ACHN (cell line): ENCODE measurements around the gene ARNT2.

Experiments
- DNase-seq: peaks from one replicate; pipeline ENCODE4 v3.0.0-alpha.2; 2015
- in situ Hi-C: cut with HindIII; loops from 2 replicates; pipeline ENCODE4 v1.10.0; 2017; ENCODE audit warnings: low sequenced_read_pairs, low pct_ligation_motif_present, low pct_unique_long_range_greater_than_20kb

ARNT2 gene

DNA sequence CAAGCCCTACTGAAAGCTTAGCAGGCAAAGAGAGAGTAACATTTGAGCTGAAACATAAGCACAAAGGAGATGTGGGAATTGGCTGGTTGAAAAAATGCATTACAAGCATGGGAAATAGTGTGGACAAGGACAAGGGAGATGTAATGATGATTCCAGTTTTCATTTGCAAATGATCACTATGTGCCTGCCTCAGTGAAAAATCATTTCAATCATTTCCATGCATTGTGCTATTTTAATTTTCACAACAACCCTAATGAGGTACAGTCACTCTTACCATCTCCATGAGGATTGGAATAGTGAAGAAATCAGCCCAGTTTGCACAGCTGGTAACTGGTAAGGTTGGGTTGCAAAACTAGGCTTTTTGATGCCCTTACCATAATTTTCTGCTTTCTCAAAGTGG is 123.2 kb downstream of the ARNT2 start:
- no peak for DNase-seq
- in situ Hi-C loops, result no loop called here

DNA sequence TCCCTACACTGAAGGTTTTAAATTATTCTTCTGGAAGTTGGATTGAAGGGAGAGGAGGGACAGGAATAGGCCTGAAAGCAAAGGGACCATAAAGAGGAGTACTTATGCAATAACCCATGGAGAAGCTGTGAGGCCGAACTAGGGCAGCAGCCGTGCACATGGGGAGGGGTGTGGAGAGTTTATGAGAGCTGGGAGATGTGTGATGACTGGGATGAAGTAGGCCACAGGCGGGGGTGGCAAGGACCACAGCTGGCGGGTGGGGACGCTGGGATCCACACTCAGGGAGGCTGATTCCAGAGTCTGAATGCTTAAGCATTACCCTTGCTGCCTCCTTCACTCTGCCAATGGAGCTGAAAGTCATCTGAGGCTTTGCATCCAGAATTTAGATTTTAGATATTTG is 123.8 kb downstream of the ARNT2 start:
- no peak for DNase-seq
- in situ Hi-C loops, result no loop called here

DNA sequence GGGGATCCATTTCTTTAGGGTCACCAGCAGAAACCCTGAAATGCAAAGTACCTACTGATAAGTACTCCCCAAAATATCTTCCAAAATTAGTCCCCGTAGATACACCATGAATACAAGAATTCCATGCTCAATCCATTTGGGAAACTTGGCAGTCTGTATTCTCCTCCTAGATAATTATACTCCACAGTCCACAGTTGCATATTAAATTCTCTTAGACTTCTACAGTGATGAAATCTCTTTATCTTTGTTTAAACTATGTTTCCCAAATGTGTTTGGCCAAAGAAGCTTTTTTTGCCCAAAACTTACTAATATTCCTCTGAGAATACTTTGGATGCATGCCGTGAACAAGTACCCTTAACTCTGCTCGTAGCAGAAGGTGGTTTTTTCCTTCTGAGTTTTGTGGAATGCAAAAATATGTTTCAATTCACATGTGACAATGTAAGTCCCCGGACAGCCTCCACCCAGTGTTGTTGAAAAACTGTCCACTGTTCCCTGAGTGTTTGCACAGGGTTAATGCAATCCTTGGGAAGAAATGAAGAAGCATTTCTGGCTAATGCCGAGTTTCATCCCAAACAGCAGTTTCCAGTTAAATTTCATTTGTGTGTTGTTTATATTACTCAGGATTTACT is 126.7 kb downstream of the ARNT2 start:
- DNase-seq, result no peak

DNA sequence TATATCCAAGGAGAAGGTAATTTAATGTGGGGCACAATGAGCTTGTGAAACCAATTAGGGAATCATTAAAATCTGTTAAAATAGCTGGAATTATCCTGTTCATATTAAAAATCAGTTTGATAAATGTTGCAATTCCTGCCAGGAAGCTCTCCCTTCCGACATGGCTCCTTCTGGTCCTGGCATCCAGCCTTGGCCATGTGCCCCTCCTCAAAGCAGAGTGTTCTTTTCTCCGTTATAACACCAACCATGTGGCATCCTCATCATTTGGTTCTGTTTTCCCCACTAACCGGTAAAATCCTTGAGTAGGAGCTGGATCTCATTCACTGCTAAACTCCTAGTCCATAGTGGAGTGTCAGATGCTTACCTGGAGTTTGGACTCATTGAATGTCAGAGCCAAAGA is 127.2 kb downstream of the ARNT2 start:
- in situ Hi-C loops, result no loop called here
- DNase-seq, result no peak

More for the DNA sequence above, 126.7 kb downstream of the ARNT2 start:
- in situ Hi-C loops, result no loop called here

- in situ Hi-C loops, result no loop called here
- DNase-seq, result no peak
Measured at GRCh38 chr15:80531796-80532195, 127.6 kb downstream of the ARNT2 start.

- DNase-seq, result no peak
- in situ Hi-C loops, result no loop called here
Measured at GRCh38 chr15:80533790-80534333, 129.7 kb downstream of the ARNT2 start.

GRCh38 chr15:80536231-80536630 is 132.0 kb downstream of the ARNT2 start:
- in situ Hi-C loops, result no loop called here
- DNase-seq, result no peak

DNA sequence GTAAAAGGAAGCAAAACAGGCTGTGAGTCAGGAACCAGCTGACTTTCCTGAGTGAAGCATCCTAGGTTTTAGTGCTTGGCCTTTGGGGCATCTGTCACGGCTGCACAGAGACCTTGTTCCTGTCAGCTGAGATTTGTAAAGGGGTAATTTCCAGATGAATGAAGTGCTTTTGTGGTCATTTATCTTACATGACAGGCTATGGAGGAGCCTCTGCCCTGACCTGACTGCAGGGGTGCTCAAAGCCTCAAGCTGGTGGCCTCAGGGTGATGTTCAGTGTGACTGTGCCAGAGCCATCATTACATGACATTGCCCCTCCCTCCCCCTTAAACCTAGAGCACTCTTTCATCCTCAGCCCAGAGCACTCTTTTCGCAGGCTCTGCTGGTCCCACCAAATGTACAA is 132.5 kb downstream of the ARNT2 start:
- in situ Hi-C loops, result no loop called here
- no peak for DNase-seq

- DNase-seq, result no peak
- in situ Hi-C loops, result no loop called here
Measured at GRCh38 chr15:80545078-80545477, 140.9 kb downstream of the ARNT2 start.

GRCh38 chr15:80547264-80547663 is 143.1 kb downstream of the ARNT2 start:
- in situ Hi-C loops, result no loop called here
- no peak for DNase-seq

GRCh38 chr15:80549191-80549590 is 145.0 kb downstream of the ARNT2 start:
- DNase-seq, result peak; percentile 70
- in situ Hi-C loops, result no loop called here

DNA sequence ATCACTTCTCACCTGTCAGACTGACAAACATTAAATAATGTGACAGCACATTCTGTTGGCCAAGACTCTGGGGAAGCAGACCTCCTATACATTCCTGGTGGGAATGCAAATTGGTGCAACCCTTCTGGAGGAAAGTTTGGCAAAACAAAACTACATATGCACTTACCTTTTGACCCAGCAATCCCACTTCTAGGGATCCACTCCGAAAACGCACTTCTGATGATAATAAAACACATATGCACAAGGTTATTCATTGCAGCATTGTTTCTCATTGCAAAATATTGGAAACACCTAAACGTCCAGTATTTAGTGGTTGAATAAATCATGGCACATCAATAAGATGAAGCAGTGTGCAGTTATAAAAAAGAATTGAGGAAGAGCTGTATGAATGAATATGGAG is 145.5 kb downstream of the ARNT2 start:
- in situ Hi-C loops, result no loop called here
- no peak for DNase-seq

- in situ Hi-C loops, result no loop called here
- peak; percentile 88 for DNase-seq
Measured at GRCh38 chr15:80550219-80550907, 146.2 kb downstream of the ARNT2 start.

- in situ Hi-C loops, result no loop called here
- DNase-seq, result peak; percentile 20
Measured at GRCh38 chr15:80550908-80551260, 146.7 kb downstream of the ARNT2 start.

GRCh38 chr15:80551348-80551747 is 147.2 kb downstream of the ARNT2 start:
- in situ Hi-C loops, result no loop called here
- no peak for DNase-seq

DNA sequence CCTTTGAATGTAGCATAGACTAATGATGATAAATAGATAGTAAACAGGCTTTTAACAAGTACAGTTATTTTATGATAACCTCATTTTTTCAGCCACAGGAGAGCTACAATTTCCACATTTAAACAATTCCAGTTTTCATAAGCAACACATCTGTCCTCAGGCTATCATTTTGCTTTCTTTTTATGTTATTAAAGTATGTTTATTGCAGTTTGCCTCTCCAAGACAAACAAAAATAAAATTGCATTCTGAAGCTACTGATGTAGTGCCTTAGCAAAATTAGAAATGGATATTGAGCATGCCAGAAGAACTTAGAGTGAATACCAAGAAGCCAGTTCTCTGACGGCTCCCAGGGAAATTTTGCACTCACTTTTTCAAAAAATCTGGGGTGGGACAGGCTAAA is 150.4 kb downstream of the ARNT2 start:
- in situ Hi-C loops, result no loop called here
- no peak for DNase-seq

- DNase-seq, result no peak
- in situ Hi-C loops, result no loop called here
Measured at GRCh38 chr15:80556694-80557367, 152.6 kb downstream of the ARNT2 start.

DNA sequence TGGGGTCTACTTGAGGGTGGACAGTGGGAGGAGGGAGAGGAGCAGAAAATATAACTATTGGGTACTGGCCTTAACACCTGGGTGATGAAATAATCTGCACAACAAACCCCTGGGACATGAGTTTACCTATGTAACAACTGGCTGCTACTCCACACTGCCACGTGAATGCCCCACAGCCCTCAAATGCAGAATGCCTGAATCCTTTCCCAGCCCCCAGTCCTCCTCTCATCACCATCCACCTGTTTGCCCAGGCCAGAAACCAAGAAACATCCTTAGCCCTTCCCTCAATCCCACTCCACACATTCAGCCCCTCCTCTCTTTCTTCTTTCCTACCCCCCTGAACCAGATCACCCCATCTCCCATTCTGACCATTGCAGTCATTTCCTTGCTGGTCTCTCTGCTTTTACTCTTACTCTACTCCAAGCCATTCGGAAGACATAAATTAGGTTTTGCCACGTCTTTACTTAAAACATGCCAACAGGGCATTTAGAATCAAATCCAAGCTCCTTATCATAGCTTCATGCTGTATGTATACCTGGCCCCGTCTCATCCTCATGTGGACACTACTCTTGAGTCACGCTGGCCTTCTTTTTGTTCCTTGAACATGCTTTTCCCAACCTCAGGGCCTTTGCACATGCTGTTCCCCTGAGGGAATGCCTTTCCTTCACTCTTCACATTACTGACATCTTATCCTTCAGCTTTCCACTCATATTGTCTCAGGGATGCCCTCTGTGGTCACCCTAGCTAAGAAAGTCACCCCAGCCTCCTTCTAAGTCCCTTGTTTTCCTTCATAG is 153.5 kb downstream of the ARNT2 start:
- in situ Hi-C loops, result no loop called here
- no peak for DNase-seq
